Stimulated activated CD4-positive, alpha-beta T cell treated with anti-CD3 and anti-CD28 coated beads, Interleukin-4, amount 100 ng/mL, for 1 hour (primary cell): ENCODE results near the gene RPH3AL.

Source experiments
- DNase-seq: peaks from one replicate; pipeline ENCODE4 v3.0.0-alpha.2; 2020

The RPH3AL gene

DNA sequence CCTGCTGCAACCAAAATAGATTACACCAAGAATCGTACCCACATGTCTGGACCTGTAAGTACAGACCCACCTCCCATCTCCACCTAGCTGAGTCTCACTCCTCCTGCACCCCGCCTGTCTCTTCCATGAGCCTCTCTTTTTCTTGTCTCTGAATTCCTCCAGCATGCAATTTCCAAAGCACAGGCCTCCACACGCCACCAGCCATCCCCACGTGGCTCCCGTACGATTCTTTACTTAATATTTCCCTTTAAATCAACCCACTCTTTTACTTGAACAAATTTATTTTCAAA is 1.2 kb downstream of the RPH3AL start:
- no peak for DNase-seq

DNA sequence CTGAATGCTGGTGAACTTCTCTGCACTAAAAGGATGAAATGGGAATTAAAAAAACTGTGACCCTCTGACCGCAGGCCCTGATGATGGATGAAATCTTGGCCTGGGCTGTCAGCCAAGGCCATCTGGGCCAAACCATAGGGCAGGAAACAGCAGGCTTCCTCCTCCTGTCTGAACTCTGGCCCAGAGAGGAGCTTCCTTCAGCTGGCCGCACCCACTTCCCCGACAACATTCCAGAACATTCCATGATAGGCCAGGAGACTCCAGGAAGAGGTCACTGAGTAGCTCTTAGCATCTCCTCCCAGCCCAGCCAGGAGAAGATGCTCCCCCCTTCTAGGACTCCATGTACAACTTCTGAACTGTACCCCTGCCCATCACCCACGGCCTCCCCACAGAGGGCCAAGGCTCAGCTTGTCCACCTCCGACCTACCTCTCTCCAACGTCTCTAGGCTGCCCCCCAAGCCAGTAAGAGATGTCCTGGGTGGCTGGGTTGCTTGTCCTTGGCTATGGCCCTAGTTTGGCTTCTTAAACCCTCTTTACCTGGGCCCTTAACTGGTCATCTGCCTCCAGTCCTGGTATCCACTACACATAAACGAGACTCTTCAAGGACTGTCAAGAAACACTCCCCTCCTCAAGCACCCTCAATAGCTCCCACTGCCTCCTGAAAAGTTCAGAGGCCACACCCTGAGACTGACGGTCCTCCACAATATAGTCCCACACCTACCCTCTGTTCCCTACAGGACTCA is 1.7 kb downstream of the RPH3AL start:
- no peak for DNase-seq

- DNase-seq, result no peak
Measured at GRCh38 chr17:349666-350065, 2.9 kb downstream of the RPH3AL start.

DNA sequence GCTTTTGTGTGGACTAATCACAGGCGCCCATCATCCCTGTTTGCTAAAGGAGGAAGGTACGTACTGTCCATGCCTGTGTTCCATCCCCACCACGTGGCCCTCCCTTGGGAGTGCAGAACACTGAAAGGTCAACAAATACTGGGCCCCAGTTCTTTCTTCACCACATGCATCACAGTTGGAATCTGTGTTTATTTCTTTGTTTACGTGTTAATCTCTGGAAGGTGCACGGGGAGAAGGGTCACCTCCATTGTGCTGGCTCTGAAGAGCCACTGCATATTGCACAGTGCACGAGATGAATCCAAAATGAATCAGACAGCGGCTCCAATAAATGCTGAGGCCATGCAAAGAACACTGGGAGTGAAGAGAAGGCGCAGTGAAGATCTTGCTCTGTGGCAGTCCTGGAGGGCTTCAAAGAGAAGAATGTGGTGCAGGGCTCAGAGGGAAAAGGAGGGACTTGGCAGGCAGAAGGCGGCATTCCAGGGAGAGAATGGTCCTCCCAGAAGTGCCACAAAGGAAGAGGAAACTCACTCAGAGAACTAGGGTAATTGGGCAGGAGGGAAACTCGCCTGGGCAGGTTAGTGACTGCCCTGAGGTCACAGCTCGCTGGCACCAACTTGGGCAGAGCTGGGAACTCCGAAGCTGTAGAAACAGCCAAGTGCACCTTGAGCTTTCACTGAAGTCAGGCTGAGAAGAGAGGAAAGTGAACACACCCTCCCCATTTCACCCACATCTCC is 3.7 kb downstream of the RPH3AL start:
- DNase-seq, result no peak

DNA sequence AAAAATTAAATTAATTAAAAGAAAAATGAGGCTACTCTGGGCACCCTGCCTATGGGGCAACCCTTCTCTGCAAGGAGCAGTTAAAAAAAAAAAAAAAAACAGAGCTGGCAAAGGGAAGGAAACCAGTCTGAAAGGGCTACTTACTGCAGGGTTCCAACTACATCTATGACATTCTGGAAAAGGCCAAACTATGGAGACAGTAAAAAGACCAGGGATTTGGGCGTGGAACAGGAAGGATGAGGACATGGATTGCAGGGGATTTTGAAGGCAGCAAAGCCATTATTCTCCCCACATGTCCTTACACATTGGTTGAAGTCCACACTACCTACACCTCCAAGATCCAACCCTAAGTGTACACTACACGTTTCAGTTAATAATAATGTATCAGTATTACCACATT is 4.6 kb downstream of the RPH3AL start:
- no peak for DNase-seq

DNA sequence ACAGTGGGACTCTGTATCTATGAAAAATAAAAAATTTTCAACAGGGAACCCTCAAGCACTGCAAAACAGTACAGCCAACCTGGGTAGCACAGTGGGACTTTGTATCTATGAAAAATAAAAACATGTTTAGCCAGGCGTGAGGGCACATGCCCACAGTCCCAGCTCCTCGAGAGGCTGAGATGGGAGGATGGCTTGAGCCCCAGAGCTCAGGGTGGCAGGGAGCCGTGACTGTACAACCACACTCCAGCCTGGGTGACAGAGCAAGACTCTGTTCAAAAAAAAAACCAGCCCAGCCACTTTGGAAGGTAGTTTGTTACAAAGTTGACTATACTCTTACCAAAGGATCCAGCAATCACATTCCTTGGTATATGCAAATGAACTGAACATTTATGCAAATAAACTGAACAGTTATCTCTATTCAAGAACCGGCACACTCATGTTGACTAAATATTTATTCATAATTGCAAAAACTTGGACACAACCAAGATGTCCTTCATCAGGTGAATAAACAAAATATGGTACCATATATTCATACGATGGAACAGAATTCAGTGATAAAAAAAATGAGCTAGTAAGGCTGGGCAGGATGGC is 5.2 kb downstream of the RPH3AL start:
- DNase-seq, result no peak

GRCh38 chr17:345992-346785 is 6.4 kb downstream of the RPH3AL start:
- DNase-seq, result no peak

DNA sequence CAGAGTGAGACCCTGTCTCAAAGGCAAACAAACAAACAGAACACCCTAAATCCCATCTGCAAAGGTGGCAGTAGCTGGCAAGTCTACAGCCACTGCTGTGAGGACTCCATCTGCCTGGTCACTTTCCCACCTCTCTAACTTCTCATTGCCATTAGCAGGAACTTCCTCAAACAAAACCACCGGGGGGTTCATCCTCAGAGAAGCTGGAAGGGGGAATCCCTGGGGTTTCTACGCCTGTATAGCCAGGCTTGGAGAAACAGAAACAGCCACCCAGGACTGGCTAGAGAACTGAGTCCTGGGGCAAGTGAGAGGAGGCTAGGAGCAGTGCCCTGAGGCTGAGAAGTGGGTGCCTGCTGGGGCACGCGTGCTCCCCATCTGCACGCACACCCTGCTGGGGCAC is 7.3 kb downstream of the RPH3AL start:
- no peak for DNase-seq

DNA sequence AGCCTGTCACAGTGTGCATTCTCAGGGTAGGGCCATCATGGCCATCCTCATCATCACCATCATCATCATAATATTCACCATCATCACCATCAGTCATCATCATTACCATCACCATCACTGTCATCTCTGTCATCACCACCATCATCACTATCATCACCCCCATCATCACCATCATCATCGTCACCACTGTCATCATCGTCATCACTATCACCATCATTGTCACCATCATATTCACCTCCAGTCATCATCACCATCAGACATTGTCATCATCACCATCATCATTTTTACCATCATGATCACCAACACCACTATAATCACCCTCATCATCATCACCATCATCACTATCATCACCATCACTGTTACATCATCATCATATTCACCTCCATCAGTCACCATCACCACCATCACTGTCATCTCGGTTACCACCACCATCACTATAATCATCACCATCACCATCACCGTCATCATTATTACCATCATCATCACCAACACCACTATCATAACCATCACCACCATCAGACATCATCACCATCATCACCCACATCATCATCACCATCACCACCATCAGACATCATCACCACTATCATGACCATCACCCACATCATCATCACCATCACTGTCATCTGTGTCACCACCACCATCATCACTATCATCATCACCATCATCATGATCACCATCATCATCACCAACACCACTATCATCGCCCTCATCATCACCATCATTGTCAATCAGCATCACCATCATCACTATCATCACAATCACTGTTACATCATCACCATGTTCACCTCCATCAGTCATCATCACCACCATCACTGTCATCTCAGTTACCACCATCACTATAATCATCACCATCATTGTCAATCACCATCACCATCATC is 8.5 kb downstream of the RPH3AL start:
- no peak for DNase-seq

- DNase-seq, result no peak
Measured at GRCh38 chr17:343211-343610, 9.4 kb downstream of the RPH3AL start.

GRCh38 chr17:340074-340473 is 12.5 kb downstream of the RPH3AL start:
- DNase-seq, result no peak

- DNase-seq, result no peak
Measured at GRCh38 chr17:339193-340061, 13.2 kb downstream of the RPH3AL start.

DNA sequence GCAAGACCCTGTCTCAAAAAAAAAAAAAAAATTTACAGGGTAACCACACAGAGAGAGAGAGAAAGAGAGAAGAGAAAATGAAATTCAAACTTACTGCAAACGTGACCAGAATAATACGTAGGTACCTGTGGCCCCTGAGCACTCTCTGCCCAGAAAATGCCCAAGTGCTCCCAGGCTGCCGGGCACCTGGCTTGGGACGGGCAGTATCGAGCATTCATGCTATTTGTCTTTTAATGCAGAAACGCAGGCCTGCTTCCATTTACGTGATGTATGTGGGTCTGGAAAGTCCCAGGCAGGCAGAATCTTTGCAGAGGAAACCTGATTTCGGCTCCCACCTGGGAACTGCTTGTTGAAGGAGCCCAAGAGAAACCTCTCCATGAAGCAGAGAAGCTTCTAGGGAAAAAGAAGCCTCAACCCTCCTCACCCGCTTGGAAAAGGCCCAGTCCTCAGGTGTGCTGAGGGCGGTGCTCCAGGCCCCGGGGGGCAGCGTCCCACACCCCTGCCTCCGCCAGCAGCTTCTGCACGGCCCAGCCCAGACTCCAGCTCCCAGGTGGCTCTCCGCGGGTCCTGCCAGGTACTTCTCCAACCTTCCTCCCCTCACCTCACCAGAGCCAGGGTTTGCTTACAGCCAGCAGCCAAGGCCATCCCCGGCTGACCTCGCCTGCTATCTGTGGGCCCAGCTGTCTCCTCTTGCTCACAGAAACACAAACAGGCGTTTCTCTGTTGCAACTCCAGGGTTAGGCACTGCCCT is 14.0 kb downstream of the RPH3AL start:
- no peak for DNase-seq

- no peak for DNase-seq
Measured at GRCh38 chr17:337866-338265, 14.7 kb downstream of the RPH3AL start.

GRCh38 chr17:337453-337852 is 15.2 kb downstream of the RPH3AL start:
- no peak for DNase-seq

DNA sequence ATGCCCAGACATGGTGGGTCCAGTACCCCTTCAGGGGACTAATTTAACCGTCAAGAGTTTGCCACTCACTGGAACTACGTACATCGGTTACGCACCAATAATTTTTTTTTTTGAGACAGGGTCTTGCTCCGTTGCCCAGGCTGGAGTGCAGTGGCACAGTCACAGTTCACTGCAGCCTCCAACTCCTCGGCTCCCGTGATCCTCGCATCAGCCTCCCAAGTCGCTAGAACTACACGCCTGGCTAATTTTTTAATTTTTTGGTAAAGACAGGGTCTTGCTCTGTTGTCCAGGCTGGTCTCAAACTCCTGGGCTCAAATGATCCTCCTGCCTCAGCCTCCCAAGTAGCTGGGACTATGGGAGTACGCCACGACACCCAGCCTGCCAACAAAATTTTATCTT is 15.6 kb downstream of the RPH3AL start:
- no peak for DNase-seq

GRCh38 chr17:336110-337021 is 16.2 kb downstream of the RPH3AL start:
- peak; percentile 50 for DNase-seq

DNA sequence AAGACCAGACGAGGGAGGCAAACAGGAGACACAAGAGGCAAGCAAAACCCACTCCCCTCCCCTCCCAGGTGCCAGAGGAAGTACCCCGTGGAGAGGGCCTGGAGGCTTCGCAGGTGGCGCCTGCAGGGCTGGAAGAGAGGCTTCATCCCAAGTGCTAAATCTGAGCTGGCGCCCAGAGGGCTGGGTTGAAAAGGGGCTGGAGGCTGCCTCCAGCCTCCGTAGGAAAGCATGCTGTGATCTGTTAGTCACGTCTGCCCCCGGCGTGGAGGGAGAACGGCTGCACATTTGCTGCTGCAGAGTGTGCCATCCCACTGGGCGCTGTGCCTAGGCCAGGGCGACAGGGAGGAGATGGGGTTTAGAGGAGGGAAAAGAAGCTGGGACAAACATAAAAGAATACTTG is 16.9 kb downstream of the RPH3AL start:
- DNase-seq, result peak; percentile 18

DNA sequence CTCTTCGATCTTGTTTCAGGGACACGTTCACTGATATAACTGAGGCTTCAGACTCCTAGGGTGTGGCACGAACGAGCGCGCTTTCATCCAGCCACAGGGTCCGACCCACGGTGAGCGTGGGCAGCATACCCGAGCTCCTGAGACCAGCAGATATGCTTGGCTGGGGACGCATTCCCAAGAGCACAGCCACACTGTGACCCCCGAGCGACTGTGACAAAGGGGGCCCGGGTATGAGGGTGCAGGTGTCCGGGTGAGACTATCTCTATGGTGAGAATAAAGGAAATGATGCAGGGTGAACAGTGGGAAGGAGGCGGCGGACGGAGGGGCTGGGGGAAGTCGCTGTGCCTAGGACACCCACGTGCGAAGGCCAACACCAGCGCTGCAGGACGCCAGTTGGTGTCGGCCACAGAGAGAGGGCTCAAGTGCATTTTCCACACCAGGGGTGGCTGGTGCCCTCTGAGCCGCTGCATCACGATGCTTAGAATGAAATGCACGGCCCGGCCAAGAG is 17.6 kb downstream of the RPH3AL start:
- DNase-seq, result no peak
